ENCODE data around the gene HIVEP3. TPM values are rescaled to one million over a fixed set of nuclear protein-coding genes. Genes with fewer than 3 reads are reported as not detected.

The HIVEP3 gene
- polyA plus RNA-seq, 1 donor (not counting 4 experiments of a cell fraction or from before 2014, with no cell fraction given), result 1.1 TPM

GRCh38 chr1:41802532-41803501, 115.9 kb downstream of the HIVEP3 start:
- Histone ChIP-seq H2AFZ (ENCODE audit: control insufficient read depth, low read length) (peak overlapping the region; percentile 37), H3K27ac (ENCODE audit: control insufficient read depth, insufficient read depth, low read length) (peak overlapping the region; percentile 2)
- no peak for DNase-seq (ENCODE audit: low read depth, low spot score)

GRCh38 chr1:41800311-41800829, 118.4 kb downstream of the HIVEP3 start:
- Histone ChIP-seq H3K79me2 (ENCODE audit: control insufficient read depth, insufficient read depth, low read length) (no peaks in the 10 kb centered on the region), H4K20me1 (ENCODE audit: control insufficient read depth, extremely low read depth, insufficient read depth, low read length) (no peaks in the 10 kb centered on the region), H3K27ac (ENCODE audit: control insufficient read depth, insufficient read depth, low read length) (no peak overlapping the region), H3K4me1 (ENCODE audit: control insufficient read depth, extremely low read depth, insufficient read depth, low read length) (peaks cover 26% of the 10 kb centered on the region), H3K9me3 (ENCODE audit: control insufficient read depth, low read depth, low read length) (no peaks in the 10 kb centered on the region), H3K9ac (ENCODE audit: control insufficient read depth, extremely low read depth, insufficient read depth, low read length) (no peak overlapping the region), H3K36me3 (ENCODE audit: control insufficient read depth in 2 of 2, extremely low read depth in 1 of 2, insufficient read depth in 2 of 2, low read length in 2 of 2) (no peaks in the 10 kb centered on the region), H2AFZ (ENCODE audit: control insufficient read depth, low read length) (no peak overlapping the region), H3K4me2 (ENCODE audit: control insufficient read depth, extremely low read depth, insufficient read depth, low read depth, low read length) (no peak overlapping the region), H3K9me1 (ENCODE audit: control insufficient read depth, extremely low read depth, insufficient read depth, low read length) (no peaks in the 10 kb centered on the region), H3K4me3 (ENCODE audit: control insufficient read depth in 2 of 3, extremely low read depth in 1 of 3, insufficient read depth in 2 of 3, low read depth in 1 of 3, low read length in 3 of 3) (no peak overlapping the region), H3K27me3 (ENCODE audit: control insufficient read depth, extremely low read depth, insufficient read depth, low read length) (no peaks in the 10 kb centered on the region)
- dilution Hi-C loops (cut with MboI; ENCODE audit: extremely low pct_ligation_motif_present, low sequenced_read_pairs), result no loop called here
- TF ChIP-seq CTCF (optimal IDR thresholded peaks at IDR 0.05 in 1 of 3, IDR thresholded peaks at IDR 0.05 in 1 of 3, conservative IDR thresholded peaks at IDR 0.05 in 1 of 3; ENCODE audit: extremely low read depth in 1 of 3, insufficient read depth in 2 of 3, low read length in 3 of 3) (no peak), EZH2 (IDR thresholded peaks at IDR 0.05; ENCODE audit: low read length) (no peak)
- DNase-seq (ENCODE audit: low read depth, low spot score) (no peak), FAIRE-seq (peak; percentile 13)

More at GRCh38 chr1:41802532-41803501, 115.9 kb downstream of the HIVEP3 start:
- dilution Hi-C loops (cut with MboI; ENCODE audit: extremely low pct_ligation_motif_present, low sequenced_read_pairs), result no loop called here
- H3K4me3 ChIP-seq (ENCODE audit: control insufficient read depth in 2 of 3, extremely low read depth in 1 of 3, insufficient read depth in 2 of 3, low read depth in 1 of 3, low read length in 3 of 3), result peak overlapping the region in 1 of 3 experiments; percentile 21
- H3K27me3 ChIP-seq (ENCODE audit: control insufficient read depth, extremely low read depth, insufficient read depth, low read length), result no peaks in the 10 kb centered on the region
- H3K4me1 ChIP-seq (ENCODE audit: control insufficient read depth, extremely low read depth, insufficient read depth, low read length), result peaks cover 26% of the 10 kb centered on the region
- H3K9me1 ChIP-seq (ENCODE audit: control insufficient read depth, extremely low read depth, insufficient read depth, low read length), result no peaks in the 10 kb centered on the region
- no peaks in the 10 kb centered on the region for H4K20me1 ChIP-seq (ENCODE audit: control insufficient read depth, extremely low read depth, insufficient read depth, low read length)
- no peaks in the 10 kb centered on the region for H3K9me3 ChIP-seq (ENCODE audit: control insufficient read depth, low read depth, low read length)
- no peak overlapping the region for H3K9ac ChIP-seq (ENCODE audit: control insufficient read depth, extremely low read depth, insufficient read depth, low read length)
- TF ChIP-seq CTCF (optimal IDR thresholded peaks at IDR 0.05 in 1 of 3, IDR thresholded peaks at IDR 0.05 in 1 of 3, conservative IDR thresholded peaks at IDR 0.05 in 1 of 3; ENCODE audit: extremely low read depth in 1 of 3, insufficient read depth in 2 of 3, low read length in 3 of 3) (no peak), EZH2 (IDR thresholded peaks at IDR 0.05; ENCODE audit: low read length) (no peak)
- peak overlapping the region; percentile 83 for H3K4me2 ChIP-seq (ENCODE audit: control insufficient read depth, extremely low read depth, insufficient read depth, low read depth, low read length)
- H3K36me3 ChIP-seq (ENCODE audit: control insufficient read depth in 2 of 2, extremely low read depth in 1 of 2, insufficient read depth in 2 of 2, low read length in 2 of 2), result no peaks in the 10 kb centered on the region
- FAIRE-seq, result no peak
- no peaks in the 10 kb centered on the region for H3K79me2 ChIP-seq (ENCODE audit: control insufficient read depth, insufficient read depth, low read length)

Measured in keratinocyte (primary cell).